A172 (cell line): ENCODE measurements around the gene RAP2B. TPM values are rescaled to one million over a fixed set of nuclear protein-coding genes. Genes with fewer than 3 reads are reported as not detected.

ENCODE experiments used
- DNase-seq: peaks from one replicate; pipeline ENCODE4 v3.0.0-alpha.2; 2015; ENCODE audit warnings: low spot score
- total RNA-seq: library from RNA; depleted of rRNA; stranded (reverse); fragments of >200 nt; shearing (Covaris generic); gene quantifications from 2 replicates; pipeline ENCODE4 v1.2.3, GENCODE V29; 2014

RAP2B gene
- total RNA-seq, 1 experiment from 2014 or later: 15.9 TPM

DNA sequence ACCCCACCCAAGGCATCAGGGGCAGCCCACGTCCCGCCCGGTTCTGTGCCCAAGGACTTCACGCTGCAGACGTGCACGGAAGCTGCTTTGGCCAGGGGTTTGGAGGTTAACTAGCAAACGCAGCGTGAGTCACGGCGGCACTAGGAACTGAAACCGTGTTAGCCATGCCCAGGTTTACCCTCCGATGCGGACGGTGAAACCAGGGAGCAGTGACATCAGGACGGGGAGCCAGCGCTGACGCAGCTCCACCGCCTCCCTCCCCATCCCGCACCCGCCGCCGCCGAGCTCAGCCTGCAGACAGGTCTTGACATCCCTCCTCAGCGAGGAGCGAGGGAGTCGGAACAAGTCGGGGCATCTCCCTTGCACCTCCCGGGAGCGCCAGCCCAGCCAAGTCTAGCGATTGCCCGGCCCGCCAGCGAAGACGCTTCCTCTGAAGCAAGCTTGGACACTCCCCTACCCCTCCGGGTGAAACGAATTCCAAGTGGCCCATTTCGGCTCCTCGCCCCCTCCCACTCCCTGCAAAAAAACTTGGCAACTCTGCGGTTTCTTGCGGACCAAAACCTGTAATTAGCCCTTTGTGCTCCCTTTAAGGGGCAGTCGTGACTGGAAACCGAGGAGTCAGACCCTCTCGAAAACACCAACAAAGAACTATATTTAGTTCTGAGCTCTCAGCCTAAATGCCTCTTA lies 1.4 kb upstream of the RAP2B start:
- DNase-seq: peak; percentile 85

DNA sequence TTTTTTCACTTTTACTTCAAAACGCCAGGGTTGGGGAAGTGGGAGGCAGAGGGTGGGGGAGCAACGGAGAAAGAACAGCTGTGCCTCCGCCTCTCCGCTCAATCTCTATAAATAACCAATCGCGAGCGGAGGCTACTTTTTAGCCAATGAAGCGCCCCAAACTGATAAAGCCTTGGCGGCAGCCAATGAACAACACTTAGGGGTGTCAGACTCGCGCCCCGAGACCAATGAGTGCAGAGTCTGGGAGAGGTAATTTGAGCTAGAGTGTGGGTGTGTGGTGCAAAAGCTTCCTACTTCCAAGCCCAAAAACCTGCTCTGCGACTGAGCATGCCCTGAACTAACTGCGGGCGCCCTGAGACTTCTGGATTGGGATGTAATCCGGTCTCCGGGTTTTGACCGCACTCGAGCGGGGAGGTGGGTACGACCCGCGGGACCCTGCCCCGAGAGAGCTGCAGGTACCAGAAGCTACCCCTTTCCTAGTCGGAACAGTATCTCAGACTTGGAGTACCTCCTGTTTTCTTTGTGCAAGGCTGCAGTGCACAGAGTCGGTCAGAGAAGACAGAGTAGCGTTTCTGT lies 800 bp upstream of the RAP2B start:
- peak; percentile 100 for DNase-seq

DNA sequence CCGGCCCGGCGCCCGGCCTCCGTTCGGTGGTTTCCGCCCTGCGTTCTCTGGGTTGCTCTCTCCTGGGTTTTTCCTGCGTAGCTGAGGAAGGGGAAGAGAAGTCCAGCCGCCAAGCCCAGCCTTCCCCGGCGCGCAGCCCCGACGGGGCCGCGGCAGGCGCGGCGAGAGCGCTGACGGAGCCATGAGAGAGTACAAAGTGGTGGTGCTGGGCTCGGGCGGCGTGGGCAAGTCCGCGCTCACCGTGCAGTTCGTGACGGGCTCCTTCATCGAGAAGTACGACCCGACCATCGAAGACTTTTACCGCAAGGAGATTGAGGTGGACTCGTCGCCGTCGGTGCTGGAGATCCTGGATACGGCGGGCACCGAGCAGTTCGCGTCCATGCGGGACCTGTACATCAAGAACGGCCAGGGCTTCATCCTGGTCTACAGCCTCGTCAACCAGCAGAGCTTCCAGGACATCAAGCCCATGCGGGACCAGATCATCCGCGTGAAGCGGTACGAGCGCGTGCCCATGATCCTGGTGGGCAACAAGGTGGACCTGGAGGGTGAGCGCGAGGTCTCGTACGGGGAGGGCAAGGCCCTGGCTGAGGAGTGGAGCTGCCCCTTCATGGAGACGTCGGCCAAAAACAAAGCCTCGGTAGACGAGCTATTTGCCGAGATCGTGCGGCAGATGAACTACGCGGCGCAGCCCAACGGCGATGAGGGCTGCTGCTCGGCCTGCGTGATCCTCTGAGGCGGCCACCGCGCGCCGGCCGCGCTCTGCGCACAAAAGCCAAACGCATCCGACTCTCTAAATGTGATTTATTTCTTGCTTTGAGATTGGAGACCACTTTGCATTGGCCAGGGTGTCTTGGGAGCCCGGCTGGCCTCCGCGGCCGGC lies 727 bp downstream of the RAP2B start:
- no peak for DNase-seq

DNA sequence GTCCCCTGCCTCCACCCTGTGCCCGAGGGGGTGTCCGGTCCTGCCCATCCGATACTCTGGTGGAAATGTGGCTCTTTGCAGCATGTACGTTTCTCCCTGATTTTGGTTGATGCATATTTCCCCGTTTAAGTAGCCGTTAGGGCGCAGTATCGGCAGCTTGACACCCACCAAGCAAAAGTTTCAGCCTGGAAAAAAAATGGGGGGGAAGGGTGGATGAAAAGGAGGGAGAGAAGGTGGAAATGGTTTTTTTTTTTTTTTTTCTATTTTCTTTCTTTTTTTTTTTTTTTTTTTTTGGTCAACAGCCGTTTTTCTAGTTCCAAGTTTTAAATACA lies 1.3 kb downstream of the RAP2B start:
- peak; percentile 39 for DNase-seq

DNA sequence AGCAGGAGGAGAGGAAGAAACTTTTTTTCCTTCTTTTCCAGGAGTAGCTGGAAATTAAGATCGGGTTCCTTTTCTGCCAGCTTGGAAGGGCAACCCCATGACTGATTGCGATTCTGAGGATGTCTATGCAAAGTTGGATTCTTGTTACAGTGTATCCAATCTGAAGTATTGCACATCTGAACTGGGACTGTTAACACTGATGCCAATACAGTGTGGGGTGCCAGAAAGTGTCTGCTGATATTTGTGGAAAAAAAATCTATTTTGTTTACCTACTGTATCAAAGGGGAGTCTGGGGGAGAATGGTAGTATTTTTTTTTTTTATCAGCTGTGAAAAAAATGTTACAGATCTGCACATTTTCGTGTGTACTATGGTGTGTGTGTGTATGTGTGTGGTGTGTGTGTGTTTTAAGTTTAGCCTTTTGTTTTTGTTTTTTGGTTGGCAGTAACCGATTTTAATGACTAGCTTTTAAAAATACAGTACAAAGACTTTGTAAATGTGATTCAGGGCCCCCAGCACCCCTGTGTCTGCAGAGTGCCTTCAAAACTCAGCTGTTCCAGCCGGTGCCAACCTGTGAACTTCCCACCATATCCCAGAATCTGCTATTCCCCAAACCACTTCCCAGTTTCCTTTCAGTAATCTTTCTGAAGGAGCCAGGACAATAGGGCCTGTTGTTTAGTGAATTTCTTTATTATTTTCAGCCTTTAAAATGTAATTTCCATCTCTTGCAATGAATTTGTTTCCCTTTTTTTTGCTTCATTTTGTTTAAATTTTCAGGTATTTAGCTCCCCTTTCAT lies 1.9 kb downstream of the RAP2B start:
- DNase-seq: no peak

DNA sequence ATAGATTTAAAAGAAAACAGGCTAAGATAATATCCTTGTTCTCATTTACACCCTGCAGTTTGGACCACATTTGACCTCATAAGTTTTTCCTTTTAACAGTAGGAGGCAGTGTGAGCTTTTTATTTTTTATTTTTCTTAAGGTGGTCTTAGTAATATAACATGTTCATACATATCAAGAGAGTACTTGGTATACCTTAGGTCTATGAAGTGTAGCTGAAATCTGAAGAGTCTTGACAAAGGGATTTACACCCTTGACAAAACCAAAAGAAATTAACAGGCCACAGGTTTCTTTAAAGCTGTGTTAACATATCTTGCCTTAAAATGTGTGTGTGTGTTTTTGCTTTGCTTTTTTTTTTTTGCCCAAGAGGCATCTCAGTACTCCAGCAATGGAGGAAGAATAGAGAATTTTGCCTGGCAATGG lies 3.2 kb downstream of the RAP2B start:
- DNase-seq: no peak

DNA sequence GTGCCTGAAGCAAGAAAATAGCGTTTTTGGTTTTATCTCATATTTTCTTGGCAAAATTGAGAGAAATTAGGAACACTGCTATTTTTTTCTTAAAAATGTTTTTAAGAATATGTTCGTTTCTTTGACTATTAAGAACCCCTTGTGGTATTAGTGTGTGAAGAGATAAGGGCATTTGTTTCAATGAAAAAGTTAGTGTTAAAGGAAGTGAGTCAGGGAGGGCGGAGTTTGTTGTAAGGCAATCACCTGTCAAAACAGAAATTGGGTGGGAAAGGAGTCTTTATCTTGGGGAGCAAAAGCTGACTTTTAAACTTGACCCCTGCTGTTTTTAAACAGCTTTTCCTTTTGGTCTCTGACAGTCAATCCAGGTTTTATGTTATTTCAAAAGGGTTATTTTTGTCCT lies 4.2 kb downstream of the RAP2B start:
- peak; percentile 76 for DNase-seq

DNA sequence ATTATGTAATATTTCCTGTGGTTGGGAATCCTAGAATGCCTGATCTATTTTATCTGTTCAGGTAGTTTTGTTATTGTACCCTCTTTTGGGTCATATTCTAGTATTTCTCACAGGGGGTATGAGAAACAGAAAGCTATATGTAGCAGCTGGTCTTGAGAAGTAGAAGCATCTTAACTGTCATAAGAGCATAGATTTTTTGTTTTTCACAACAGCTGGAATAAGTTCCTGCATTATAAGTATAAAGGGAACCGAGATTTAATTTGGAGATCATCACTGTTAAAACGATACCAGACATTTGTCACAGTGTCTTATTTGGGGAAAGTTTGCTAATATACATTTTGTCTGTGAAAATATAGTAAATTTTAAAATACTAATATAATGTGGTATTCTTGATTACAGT lies 4.8 kb downstream of the RAP2B start:
- DNase-seq: no peak

DNA sequence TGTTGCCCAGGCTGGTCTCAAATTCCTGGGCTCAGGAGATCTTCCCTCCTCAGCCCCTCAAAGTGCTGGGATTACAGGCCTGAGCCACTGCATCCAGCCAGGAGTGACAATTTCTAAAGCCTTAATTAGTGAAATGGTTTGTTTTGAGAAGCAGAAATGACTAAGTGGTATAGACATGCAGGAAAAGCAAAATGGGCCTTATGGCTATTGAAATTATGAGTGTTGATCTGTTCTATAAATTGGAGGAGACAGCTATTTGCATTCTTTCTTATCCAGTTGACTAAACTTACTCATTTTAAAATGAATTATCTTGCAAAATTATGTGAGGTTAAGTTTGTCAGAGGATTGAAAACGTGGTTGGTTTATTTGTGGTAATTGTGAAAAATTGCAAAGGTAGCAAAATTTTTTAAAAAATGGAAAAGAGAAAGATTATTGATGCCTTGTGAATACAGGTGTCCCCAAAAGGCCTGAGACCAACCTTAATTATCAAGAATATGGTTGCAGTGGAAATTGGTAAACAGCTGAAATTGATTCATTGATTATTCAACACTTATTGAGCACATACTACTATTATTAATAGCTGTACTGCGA lies 7.9 kb downstream of the RAP2B start:
- no peak for DNase-seq

DNA sequence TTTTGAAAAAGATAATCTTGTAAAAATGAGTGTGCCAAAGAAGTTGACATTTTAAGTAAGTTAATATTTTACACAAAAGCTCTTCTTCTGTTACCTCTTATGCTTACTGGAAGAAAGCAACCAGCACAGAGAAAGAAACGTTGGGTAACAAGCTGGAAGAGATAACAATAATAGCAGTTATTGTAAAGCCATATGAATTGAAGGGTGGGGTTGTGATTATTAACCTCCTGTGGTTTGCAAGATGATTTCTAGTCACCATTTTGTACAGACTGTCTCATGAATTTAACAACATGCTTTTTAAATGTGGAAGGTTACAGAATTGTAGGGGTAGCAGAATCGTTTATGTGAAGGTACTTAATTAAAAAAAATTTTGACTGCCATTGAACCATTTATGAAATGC lies 9.2 kb downstream of the RAP2B start:
- no peak for DNase-seq

DNA sequence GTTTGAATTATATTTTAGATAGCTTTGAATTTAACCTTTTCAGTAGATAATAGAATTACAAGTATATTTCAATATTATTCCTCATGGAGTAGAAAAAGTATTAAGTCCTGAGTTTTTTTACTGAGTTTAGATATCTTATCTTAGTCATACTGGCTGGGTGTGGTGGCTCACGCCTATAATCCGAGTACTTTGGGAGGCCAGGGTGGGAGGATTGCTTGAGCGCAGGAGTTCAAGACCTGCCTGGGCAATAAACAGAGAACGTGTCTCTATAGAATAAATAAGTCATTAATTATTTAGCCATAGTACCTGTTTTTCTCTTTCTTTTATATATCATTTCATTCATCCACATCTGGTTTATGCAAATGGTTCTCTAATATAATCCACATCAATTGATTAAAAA lies 9.9 kb downstream of the RAP2B start:
- no peak for DNase-seq

DNA sequence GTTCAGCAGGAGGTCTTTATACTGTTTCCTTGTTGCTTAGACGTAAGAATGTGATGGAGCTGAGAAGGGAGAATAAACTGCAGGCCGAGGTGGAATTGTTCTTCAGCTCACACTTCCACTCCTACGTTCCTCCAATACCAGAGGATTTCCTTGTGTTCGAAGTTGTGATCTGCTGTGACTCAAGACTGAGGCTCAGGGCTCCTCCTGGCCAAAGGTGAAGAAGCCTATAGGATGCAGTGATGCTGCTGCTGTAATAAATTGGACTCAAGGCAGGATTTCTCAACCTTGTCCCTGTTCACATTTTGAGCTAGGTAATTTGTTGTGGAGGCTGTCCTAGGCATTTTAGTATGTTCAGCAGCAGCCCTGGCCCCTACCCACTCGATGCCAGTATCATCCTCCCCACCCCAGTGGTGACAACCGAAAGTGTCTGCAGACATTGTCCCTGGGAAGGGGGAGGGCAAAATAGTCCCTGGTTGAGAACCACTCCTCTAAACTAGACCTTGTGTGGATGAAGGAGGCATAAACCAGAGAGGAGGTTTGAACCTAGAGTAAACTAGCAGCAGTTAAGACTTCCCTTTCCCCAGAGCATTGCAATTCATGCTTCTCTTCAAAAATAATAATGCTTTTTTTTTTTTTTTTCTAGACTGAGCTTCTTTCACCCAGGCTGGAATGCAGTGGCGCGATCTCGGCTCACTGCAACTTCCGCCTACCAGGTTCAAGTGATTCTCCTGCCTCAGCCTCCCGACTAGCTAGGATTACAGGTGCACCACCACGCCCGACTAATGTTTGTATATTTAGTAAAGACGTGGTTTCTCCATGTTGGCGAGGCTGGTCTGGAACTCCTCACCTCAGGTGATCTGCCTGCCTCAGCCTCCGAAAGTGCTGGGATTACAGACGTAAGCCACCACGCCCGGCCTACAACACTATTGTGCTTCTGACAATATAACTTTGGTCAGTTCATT lies 11.1 kb downstream of the RAP2B start:
- no peak for DNase-seq

DNA sequence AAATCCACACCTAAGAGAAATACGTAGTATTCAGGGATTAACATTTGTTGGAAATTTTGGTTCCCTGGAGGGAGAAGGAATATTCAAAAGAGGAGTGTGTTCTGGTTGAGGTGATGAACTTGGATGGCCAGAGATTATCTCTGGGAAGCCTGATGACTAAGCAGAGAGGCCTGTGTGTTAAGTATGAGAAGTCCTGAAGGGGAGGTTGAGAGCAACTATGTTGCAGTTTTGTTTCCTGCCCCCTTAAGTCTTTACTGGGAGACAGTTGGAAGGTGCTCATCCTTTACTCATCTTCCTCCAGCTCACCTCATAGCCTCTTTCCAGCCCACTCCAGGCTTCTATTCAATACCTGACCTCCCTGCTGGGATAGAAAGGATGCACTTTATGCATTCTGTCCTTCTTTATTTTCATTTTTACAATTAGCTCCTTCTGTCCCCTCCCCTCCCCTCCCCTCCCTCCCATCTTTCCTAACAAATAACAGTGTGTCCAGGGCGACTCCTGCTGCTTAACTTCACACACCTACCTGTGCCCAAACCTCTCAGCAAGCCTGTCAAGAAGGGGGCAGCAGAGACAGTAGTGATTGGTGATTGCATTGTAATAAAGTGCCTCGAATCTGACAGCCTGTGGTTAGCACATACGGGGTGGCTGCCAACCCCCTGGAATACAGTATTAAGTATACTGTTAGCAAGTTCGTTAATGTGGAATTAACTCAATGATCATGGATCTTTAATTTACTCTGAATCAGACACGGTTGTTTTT lies 11.9 kb downstream of the RAP2B start:
- peak; percentile 64 for DNase-seq

DNA sequence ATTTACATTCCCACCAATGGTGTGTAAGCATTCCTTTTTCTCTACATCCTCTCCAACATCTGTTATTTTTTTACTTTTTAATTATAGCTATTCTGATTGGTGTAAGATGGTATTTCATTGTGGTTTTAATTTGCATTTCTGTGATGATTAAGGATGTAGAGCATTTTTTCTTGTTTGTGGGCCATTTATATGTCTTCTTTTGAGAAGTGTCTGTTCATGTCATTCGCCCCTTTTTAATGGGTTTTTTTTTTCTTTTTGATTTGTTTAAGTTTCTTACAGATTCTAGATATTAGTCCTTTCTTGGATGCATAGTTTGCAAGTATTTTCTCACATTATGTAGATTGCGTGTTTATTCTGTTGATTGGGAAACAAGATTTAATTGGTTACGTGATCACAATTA lies 14.2 kb downstream of the RAP2B start:
- no peak for DNase-seq

DNA sequence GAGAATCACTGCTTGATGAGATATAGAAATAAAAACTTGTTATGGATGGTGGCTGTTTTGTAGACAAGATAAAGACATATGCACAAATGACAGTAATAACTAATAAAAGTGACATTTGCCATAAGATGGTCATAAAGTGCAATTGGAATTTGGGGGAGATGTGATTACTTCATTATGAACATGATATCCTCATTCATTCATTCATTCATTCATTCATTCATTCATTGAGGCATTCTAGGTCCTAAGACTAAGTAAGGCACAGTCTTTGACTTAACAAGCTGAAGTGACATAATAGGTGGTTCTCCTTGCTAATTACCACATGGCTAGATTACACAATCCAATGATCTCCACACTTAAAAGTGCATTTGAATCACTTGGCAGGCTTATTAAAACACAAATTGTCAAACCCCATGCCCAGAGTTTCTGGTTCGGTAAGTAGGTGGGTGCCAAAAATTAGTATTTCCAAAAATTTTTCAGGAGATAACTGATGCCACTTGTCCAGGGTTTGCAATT lies 18.9 kb downstream of the RAP2B start:
- DNase-seq: no peak

DNA sequence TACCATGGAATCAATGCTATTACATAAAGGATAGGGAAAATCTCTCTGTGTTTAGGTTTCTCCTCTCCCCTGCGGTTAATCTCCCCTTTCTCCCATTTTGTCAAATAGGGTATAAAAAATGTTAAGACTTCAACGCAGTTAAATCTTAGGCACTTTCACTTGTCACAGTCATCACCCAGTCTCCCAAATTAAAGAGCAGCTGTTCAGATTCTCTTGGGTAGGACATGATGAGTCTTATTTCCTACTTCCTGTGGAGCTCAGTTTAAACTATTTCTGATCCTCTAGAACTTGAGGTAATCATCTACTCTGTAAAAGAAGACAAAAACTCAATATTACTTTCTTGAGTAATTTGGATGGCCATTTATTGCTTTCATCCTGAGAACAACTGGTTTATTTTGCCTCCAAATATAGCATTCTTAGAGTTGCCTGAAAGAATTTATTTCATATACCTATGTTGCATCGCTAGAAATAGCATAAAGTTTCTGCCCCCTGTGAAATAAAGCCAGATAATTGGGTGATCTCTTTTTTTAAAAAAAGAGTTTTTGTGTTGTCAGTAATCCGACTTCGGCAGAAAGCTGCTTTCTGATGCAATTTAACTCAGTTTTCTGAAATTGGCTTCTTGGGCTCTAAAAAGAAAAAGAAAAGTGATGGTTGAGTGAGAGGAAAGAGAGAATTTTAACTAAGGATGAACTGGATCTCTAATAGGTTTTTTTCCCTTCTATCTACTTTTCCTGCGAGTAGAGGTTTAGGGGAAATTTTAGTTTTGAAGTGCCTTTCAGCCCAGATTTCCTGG lies 20.7 kb downstream of the RAP2B start:
- DNase-seq: no peak

DNA sequence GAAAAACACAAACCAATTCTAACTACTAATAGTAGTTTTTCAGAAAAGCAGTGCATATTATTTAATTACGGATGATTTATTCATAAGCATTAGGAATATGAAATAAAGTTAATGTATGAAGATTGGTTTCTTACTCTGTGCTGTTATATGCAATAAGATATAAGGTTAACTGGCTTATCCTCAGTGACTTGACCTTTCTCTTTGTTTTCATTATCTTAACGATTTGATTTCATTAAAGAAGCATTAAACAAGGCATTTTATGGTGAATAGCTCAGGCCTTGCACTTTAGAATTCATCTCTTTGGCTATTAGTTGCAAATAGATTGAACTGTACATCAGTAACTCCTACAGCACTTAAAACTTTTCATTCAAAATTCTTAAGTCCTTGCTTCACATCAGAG lies 28.9 kb downstream of the RAP2B start:
- DNase-seq: no peak

DNA sequence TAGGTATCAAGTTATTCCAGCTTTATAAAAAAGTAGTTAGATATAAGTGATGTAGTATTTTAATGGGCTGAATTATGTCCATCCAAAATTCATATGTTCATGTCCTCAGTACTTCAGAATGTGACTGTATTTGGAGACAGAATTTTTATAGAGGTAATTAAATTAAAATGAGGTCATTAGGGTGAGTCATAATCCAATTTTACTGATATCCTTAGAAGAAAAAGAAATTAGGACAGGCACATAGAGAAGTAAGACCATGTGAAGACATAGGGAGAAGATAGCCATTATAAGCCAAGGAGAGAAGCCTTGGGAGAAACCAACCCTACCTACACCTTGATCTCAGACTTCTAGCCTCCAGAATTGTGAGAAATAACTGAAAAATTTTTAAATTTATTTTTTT lies 30.3 kb downstream of the RAP2B start:
- no peak for DNase-seq
